Measurements from ENCODE around the gene TKTL1.

The TKTL1 gene

GRCh38 chrX:154348646-154349358 is 53.2 kb downstream of the TKTL1 start:
- DNase-seq, result no peak

DNA sequence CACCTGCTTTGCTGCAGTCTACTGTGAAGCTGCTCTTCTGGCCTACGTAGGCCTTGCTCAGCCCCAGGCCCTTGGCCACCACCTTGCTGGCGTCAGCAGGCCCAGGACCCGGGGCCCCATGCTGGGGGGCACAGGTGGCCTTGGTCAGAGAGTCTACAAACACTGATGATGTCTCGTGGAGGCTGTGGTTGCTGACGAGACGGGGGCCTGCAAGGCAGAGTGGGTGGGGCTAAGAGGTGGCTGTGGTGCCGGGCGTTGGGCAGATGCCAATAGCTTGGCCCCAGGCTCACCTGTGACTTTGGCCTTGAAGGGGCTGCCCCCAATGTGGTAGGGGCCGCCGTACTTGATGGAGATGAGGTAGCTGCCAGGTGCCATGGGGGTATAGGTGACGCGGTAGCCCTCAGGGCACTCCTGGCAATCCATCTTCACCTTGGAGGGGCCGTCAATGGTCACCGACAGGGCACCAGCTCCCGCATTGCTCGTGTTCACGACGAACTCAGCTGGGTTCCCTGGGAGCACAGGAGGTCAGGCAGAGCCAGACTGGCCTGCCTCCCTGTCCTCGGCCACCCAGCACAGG is 53.9 kb downstream of the TKTL1 start:
- DNase-seq, result no peak

DNA sequence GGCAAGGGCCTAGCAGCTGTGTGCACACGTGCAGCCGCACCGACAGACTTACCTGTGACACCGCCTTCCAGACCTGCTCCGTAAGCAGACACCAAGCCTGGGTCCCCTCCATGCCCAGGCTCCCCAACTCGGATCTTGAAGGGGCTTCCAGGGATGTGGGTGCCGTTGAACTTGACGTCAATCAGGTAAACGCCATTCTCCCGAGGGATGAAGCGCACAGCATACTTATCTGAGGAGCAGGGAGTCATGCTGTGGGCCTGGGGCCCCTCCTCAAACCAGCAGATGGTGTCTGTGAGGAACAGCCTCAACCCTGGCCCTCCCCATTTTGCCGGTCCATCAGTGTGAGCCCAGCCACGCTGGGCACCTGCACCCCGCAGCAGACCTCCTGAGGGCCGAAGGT is 54.4 kb downstream of the TKTL1 start:
- no peak for DNase-seq

GRCh38 chrX:154350429-154351182 is 55.0 kb downstream of the TKTL1 start:
- no peak for DNase-seq

- no peak for DNase-seq
These were observed 55.8 kb downstream of the TKTL1 start for GRCh38 chrX:154351183-154352011.

GRCh38 chrX:154352012-154352401 is 56.4 kb downstream of the TKTL1 start:
- no peak for DNase-seq

- DNase-seq, result no peak
These were observed 56.9 kb downstream of the TKTL1 start for GRCh38 chrX:154352466-154352865.

DNA sequence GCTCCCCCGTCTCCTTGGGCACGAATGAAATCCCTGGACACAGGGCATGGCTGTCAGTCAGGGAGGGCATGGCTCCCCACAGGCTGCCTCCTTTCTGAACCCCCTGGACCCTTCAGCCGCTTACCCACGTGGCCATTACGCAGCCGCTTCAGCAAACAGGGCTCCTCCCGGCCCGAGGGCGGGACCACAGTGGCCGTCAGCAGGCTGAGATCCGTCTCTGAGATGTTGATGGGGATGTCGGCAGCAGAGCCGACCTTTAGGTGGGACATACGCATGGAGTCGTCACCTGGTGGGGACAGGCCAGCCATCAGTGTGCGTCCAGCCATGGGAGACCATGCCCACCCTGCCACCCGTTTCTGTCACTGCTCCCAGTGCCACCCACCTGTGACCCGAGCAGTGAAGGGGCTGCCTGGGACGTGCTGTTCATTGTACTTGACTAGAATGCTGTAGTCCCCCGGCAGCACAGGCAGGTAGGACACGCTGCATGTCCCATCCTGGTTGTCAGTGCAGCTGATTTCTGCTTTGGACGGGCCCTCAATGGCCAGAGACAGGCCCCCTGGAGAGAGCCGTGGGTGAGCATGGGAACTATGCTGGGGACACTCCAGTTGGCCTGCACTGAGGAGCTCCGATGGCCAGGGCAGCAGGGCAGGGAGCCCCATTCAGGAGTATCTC is 57.7 kb downstream of the TKTL1 start:
- no peak for DNase-seq

GRCh38 chrX:154354013-154354412 is 58.4 kb downstream of the TKTL1 start:
- DNase-seq, result no peak

DNA sequence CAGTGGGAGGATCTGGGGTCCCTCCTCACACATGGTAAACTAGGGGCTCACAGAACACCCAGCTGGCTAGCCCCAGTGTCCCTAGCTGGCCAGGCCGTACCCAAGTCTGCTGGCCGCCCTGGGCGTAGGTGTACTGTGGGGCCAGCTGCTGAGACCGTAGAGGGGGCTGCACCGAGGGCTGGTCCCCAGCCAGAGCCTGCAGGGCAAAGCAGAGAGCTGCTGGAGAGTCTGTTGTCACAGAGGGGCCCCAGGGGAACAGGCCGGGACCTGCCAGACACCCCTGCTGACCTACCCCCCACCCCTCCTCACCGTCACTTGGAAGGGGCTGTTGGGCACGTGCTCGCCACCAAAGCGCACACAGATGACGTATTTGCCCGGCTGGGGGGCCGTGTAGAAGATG is 58.9 kb downstream of the TKTL1 start:
- no peak for DNase-seq

DNA sequence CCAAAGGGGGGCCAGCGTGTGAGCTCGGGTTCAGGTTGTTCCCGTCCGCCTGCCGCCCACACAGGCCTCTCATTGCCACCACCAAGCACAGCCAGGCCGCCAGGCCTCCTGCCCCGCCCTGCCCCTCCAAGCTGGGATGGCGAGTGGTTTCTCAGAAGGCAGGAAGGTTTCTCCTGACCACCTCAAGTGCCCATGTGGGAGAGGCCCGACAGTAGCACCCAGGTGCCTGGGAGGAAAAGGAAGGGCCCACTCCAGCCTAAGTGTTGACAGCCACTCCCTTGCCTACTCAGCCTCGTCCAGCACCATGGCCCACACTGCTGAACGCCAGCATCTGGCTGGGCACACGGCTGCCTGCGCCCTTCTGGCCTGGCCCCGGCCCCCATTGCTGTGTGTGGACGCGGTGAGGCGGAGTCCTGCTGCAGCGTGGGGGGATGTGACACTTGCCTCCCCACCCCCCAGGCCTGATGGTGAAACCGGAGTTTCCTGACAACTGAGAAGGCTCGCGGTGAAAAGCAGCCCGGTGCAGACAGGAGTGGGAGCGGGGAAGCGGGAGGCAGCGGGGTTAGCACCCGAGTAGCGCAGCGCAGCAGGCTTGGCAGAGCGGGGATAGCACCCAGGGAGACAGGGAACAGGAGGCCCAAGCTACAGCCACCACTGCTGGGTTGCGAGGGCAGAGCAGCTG is 59.6 kb downstream of the TKTL1 start:
- DNase-seq, result no peak

GRCh38 chrX:154355776-154356140 is 60.2 kb downstream of the TKTL1 start:
- no peak for DNase-seq

GRCh38 chrX:154356596-154356995 is 61.0 kb downstream of the TKTL1 start:
- no peak for DNase-seq

- no peak for DNase-seq
These were observed 61.6 kb downstream of the TKTL1 start for GRCh38 chrX:154357205-154357604.

GRCh38 chrX:154358011-154358410 is 62.4 kb downstream of the TKTL1 start:
- no peak for DNase-seq

- DNase-seq, result no peak
These were observed 63.2 kb downstream of the TKTL1 start for GRCh38 chrX:154358829-154359228.

- no peak for DNase-seq
These were observed 64.0 kb downstream of the TKTL1 start for GRCh38 chrX:154359362-154360154.

- no peak for DNase-seq
These were observed 64.6 kb downstream of the TKTL1 start for GRCh38 chrX:154360155-154360713.

DNA sequence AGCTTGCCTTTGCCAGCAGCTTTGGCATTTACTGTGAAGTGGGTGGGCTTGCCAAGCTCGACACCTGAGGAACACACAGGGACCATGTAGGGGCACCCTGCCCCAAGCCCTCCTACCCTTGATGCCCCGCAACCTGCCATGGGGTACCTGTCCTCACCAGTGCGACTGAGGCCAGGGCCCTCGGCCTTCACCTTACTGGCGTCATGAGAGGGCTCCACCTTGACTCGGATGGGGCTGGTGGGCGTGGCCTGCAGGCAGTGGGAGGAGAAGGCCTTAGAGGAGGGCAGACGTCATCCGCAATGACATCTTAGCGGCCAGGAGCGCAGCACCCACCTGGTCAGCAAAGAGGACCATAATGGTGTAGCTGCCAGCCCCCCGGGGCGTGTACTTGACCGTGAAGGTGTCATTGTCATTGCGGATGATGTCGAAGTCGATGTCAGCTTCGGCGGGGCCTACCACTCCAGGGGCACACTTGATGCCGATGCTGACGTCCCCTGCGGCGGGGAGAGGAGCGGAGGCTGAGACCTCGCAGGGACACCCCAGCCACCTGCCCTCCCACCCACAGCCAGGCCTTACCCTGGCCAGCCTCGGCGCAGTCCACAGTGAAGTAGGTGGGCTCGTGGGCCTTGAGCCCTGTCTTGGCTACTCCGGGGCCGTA is 66.6 kb downstream of the TKTL1 start:
- DNase-seq, result no peak

- DNase-seq, result no peak
These were observed 68.3 kb downstream of the TKTL1 start for GRCh38 chrX:154363706-154364439.
